Activated T-cell treated with anti-CD3 and anti-CD28 coated beads, Interleukin-2, amount 50 U/mL, for 24 hours (primary cell): ENCODE results near the gene VPS35.

Experiments used
- DNase-seq: peaks from one replicate; pipeline ENCODE4 v3.0.0-alpha.2; 2020
- H3K27ac Mint-ChIP-seq: 2 replicates; pipeline ENCODE4 v1.8.0; 2020; ENCODE audit warnings: mild to moderate bottlenecking, mixed read lengths
- H3K27me3 Mint-ChIP-seq: 2 replicates; pipeline ENCODE4 v1.8.0; 2020; ENCODE audit warnings: mixed read lengths
- H3K36me3 Mint-ChIP-seq: 2 replicates; pipeline ENCODE4 v1.8.0; 2020; ENCODE audit warnings: low read depth, mixed read lengths
- H3K4me1 Mint-ChIP-seq: 2 replicates; pipeline ENCODE4 v1.8.0; 2020; ENCODE audit warnings: low read depth, mixed read lengths
- H3K4me3 Mint-ChIP-seq: 2 replicates; pipeline ENCODE4 v1.8.0; 2020; ENCODE audit warnings: mild to moderate bottlenecking, moderate library complexity, mixed read lengths
- H3K9me3 Mint-ChIP-seq: 2 replicates; pipeline ENCODE4 v1.8.0; 2020; ENCODE audit warnings: mixed read lengths

VPS35 gene

DNA sequence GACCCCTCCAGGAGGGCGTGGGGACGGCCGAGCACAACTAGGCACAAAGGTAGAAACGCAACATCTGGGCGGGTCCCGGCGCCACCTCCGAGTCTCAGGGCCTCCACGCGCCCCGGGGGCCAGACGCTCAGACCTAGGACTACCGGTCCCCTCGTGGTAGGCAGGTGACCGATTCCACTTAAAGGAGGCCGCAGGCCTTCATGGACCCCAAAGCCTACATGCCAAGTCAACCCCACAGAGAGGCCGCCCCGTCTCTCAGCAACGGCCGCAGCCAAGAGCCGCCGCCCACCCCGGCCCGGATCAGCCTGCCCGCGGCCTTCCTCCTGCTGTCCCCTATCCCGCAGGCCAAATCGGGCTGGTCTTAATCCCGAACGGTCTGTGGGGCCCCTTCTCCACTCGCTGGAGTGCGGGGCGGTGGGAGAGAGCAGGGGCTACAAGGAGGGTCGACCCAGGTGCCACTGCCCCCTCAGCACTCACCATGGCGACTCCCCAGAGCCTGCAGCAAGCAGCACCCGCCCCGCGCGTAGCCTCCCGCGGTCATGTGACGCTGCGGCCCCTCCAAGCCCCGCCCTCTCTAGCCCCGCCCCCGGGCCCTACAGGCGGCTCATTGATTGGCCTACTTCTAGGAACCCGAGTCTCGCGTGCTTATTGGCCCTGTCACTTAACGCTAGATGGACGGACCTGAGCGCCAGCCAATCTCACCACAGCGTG, at the start of gene VPS35:
Gene VPS35, minus strand, starts transcription at position 525 of the 711 bp plus-strand sequence. Its CDS starts 45 bp downstream, at position 480.
- H3K27me3 Mint-ChIP-seq = no peaks in the 10 kb centered on the region
- H3K4me3 Mint-ChIP-seq = no peak within 1 kb of the TSS
- no peaks in the 10 kb centered on the region for H3K36me3 Mint-ChIP-seq
- peaks cover 59% of the 10 kb centered on the region for H3K4me1 Mint-ChIP-seq
- no peak within 1 kb of the TSS for H3K27ac Mint-ChIP-seq
- H3K9me3 Mint-ChIP-seq = no peaks in the 10 kb centered on the region
- peak; percentile 100 for DNase-seq

DNA sequence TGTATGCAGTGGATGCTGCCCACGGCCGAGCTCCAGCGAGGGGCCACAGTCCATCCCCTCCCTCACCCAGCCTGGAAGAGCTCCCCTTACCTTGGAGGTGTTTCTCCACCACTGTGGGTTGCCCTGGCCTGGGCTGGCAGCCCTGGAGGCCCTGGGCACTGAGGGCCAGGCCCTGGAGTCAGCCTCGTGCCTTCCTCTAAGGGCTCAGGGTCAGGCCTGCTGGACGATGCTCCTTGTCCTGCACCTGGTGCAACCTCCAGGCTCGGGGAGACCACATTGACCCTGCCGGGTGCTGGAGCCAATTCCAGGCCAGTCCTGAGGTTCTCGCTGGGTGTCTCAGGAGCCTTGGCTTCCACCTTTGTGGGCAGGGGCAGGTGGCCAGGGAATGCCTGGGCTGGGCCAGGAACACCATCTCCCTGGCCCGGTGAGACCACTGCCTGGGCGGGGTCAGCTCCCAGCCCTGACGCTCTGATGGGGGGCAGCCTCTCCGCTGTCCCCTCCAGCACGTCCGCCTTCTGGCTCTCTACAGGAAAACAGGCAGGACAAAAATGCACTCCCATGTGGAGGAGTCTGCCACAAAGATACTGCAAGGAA, 48.7 kb upstream of the VPS35 start:
- no peaks in the 10 kb centered on the region for H3K27me3 Mint-ChIP-seq
- H3K27ac Mint-ChIP-seq = no peak overlapping the region
- no peaks in the 10 kb centered on the region for H3K4me1 Mint-ChIP-seq
- no peak for DNase-seq
- no peaks in the 10 kb centered on the region for H3K9me3 Mint-ChIP-seq
- no peaks in the 10 kb centered on the region for H3K36me3 Mint-ChIP-seq
- no peak overlapping the region for H3K4me3 Mint-ChIP-seq

DNA sequence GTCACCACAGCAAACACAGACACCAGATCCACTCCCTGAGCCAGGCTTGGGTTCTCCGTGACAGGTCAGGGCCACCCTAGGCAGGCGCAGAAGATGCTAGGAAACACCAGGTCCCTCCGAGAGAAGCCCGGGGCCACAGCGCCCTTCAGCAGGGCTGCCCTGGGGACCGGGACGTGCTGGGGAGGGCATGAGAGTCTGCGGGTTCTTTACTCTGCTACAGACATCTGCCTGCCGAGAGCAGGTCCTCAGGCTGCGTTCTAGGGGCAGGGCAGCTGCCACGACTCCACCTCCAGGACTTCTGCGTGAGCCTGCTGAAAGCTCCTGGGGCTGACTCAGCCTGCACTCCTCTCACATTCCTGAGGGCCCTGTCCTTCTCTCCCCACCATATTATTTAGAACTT, 47.7 kb upstream of the VPS35 start:
- Mint-ChIP-seq H3K9me3 (no peaks in the 10 kb centered on the region), H3K36me3 (no peaks in the 10 kb centered on the region), H3K4me1 (no peaks in the 10 kb centered on the region), H3K27ac (no peak overlapping the region), H3K4me3 (no peak overlapping the region), H3K27me3 (no peaks in the 10 kb centered on the region)
- DNase-seq = no peak

DNA sequence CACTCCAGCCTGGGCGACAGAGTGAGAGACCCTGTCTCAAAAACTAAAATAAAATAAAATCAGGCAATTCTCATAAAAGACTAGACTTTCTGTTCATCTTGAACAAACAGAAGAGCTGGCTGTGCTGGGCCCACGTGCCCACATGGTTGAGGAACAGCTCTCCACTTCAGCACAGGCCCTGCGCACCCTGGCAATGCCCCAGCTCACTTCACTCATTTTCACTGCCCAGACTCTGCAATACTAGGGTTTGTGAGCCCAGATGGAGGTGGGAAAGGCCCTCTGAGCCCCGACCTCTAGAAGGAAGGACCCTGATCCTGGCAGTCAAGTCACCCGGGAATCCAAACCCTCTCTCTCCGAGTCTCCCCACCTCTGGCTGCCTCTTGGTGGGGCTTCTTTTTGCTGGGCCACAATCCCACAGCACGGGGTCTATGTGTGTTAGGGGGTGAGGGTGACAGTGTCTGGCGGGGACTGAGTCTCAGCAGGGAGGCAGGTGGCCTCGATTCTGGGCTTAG, 44.4 kb upstream of the VPS35 start:
- Mint-ChIP-seq H3K4me1 (no peaks in the 10 kb centered on the region), H3K9me3 (no peaks in the 10 kb centered on the region), H3K27me3 (no peaks in the 10 kb centered on the region), H3K4me3 (no peak overlapping the region), H3K36me3 (no peaks in the 10 kb centered on the region), H3K27ac (no peak overlapping the region)
- DNase-seq = no peak

DNA sequence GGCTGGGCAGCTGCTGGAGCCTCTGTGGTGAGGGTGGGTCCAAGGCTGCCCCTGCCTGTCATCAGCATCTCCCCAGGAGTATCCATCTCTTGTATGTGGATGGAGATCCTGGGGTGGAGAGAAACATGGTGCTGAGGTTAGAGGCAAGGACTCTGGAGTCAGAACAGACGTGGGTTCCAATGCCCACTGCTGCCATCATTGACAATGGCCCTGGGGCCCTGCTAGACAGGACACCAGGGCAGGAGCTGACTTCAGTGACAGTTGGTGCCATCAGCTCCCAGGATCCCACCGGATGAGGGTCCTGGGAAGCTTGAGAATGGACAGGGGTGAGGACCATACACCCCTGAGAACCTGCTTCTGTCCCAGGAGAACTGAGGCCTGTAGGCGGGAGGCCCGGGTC, 43.6 kb upstream of the VPS35 start:
- Mint-ChIP-seq H3K9me3 (no peaks in the 10 kb centered on the region), H3K36me3 (no peaks in the 10 kb centered on the region), H3K4me1 (no peaks in the 10 kb centered on the region), H3K27ac (no peak overlapping the region), H3K4me3 (no peak overlapping the region), H3K27me3 (no peaks in the 10 kb centered on the region)
- DNase-seq = no peak

DNA sequence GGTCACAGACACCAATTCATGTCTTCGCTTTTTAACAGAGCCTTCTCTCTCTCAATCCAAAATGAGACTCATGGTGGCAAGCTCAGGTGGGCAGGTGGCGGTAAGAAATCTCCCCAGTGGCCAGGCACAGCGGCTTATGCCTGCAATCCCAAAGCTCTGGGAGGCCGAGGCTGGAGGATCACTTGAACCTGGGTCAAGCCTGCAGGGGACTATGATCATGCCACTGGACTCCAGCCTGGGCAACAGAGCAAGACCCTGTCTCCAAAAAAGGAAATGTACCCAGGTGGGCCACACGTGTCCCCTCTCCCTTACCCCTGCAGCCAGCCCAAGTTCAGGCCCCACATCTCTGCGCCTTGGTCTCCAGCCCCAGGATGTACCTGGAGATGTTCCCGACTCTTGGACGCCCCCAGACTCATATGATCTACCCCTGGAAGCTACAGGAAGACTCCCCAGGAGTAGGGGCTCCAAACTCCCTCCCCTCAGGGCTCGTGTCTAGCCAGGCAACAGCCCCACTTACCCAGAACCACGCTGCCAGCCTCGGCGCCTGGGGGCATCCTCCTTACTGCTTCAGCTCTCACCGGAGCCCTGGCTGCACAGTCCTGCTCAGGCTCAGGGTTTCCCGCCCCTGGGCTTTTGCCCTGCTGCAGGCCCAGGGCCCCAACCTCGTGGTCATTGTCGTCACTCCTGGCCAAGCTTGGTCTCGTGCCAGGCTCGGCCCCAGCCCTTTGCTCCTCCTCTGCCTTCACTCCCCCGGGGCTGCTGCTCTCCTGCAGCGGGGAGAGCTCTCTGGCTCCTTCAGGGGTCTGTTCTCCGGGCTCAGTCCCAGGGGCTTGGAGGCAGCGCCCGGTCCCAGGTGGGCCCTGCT, 42.9 kb upstream of the VPS35 start:
- no peak for DNase-seq
- Mint-ChIP-seq H3K27me3 (no peaks in the 10 kb centered on the region), H3K9me3 (no peaks in the 10 kb centered on the region), H3K4me1 (no peaks in the 10 kb centered on the region), H3K27ac (no peak overlapping the region), H3K4me3 (no peak overlapping the region), H3K36me3 (no peaks in the 10 kb centered on the region)

DNA sequence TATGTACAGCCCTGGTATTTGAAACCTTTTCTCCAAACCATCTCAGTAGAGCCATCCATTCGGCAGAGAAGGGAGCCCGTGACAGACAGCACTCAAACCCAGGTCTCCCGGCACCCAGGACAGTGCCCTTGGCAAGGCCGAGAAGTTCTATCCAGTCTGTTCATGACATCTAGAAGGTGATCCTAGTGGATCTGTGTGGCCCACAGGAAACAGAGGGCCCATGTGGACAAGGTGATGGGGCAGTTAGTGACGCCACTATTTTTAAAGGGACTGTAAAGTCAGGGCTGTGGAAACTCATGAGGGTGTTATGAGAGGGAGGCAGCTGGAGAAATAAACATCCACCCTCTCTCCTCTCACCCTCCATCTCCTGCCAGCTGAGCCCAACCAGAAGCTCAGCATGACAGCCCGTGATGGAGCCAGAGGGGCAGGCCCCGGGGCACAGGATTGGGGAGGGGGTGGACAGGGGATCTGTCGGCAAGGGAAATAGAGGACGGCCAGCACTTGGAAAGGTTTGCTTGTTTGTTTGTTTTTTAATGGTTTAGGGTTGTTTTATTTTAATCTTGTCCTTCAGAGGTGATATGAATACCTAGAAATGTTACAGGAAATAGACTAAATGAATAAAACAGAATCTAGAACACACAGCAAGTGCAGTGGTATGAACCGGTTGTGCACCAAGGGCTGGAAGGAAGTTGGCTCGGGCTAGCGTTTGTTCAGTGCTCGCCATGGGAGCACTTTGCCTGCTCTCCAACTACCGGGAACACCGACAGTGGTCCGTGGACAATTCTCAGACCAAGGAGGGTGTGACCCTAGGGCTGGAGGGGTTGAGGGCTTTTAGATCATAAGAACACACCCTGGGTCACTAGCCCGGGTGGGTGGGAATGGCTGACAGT, 42.1 kb upstream of the VPS35 start:
- Mint-ChIP-seq H3K4me3 (no peak overlapping the region), H3K27me3 (no peaks in the 10 kb centered on the region), H3K9me3 (no peaks in the 10 kb centered on the region), H3K27ac (no peak overlapping the region), H3K36me3 (no peaks in the 10 kb centered on the region), H3K4me1 (no peaks in the 10 kb centered on the region)
- DNase-seq = no peak

DNA sequence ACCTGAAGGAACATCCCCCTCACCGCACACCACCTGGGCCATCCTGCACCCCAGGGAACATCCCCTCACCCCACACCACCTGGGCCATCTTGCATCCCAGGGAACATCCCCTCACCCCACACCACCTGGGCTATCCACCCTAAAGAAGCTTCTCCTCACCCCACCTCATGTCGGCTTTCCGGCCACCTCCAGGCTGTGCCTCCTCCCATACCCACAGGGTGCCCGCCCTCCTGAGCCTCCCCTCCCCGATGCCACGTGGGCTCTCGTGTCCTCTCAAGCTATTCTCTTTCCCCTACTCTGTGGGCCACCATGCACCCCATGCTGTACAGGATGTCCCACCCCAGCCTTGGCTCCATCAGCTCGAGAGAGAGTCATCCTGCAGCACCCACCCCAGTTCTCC, 41.1 kb upstream of the VPS35 start:
- Mint-ChIP-seq H3K9me3 (peaks cover 5% of the 10 kb centered on the region), H3K4me1 (no peaks in the 10 kb centered on the region), H3K27me3 (no peaks in the 10 kb centered on the region), H3K27ac (no peak overlapping the region), H3K4me3 (no peak overlapping the region), H3K36me3 (no peaks in the 10 kb centered on the region)
- no peak for DNase-seq

DNA sequence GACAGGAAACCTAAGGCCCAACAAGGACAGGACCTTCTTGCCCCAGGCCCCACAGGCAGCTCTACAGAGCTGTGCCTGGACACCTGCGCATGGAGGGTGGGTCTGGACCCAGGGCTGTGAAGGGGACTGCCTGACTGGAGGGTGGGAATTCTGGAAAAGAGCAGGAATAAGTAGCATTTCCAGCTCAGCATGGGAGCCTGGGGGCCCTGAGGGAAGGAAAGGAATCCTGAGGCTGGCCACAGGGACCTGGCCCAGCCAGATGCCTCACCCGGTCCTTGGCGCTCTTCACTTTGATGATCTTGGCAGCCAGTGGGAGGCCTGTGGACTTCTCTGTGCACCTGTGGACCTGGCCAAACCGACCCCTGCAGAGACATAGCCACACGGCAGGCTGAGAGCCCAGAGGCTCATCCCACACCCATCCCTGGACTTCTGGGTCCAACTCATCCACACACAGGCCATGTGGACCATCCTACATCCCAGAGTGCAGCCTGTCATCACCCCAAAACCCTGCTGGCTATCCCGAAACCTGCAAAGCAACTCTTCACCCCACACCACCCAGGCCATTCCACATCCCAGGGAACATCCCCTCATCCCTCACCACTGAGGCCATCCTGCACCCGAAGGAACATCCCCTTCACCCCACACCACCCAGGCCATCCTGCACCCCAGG, 40.5 kb upstream of the VPS35 start:
- Mint-ChIP-seq H3K27ac (no peak overlapping the region), H3K4me3 (no peak overlapping the region), H3K36me3 (no peaks in the 10 kb centered on the region), H3K9me3 (peaks cover 7% of the 10 kb centered on the region), H3K4me1 (no peaks in the 10 kb centered on the region), H3K27me3 (no peaks in the 10 kb centered on the region)
- DNase-seq = no peak

DNA sequence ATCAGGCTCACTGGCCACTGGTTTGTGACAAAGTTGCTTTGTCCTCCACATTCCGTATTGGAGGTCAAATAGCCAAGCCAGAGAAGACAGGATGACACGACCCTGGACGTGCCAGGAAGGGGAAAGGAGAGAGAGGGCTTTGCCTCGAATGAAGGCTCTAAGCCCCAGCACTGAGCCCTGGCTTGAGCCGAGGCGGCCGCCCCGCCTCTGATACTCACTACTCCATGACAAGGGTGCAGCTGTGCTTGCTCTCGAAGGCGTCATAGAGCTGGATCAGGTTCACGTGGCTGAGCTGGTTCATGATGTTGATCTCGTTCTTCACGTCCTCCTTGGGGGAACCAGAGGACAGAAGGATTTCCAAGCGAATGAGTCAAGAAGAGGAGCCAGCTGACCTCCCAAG, 39.8 kb upstream of the VPS35 start:
- DNase-seq = no peak
- Mint-ChIP-seq H3K27me3 (no peaks in the 10 kb centered on the region), H3K36me3 (no peaks in the 10 kb centered on the region), H3K27ac (no peak overlapping the region), H3K4me1 (no peaks in the 10 kb centered on the region), H3K9me3 (peaks cover 8% of the 10 kb centered on the region), H3K4me3 (no peak overlapping the region)

DNA sequence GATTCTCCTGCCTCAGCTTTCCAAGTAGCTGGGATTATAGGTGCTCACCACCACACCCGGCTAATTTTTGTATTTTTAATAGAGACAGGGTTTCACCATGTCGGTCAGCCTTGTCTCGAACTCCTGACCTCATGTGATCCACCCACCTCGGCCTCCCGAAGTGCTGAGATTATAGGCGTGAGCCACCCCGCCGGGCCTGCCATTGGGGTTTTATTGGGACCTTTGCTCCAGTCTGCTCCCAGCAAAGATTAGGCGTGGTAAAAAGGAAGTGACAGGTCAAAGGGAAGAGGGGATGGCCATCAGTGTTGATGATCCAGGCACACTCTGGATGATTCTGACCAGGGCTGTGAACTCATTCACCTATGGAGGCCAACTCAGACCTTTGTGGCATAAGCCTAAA, 38.7 kb upstream of the VPS35 start:
- Mint-ChIP-seq H3K4me1 (no peaks in the 10 kb centered on the region), H3K36me3 (no peaks in the 10 kb centered on the region)

DNA sequence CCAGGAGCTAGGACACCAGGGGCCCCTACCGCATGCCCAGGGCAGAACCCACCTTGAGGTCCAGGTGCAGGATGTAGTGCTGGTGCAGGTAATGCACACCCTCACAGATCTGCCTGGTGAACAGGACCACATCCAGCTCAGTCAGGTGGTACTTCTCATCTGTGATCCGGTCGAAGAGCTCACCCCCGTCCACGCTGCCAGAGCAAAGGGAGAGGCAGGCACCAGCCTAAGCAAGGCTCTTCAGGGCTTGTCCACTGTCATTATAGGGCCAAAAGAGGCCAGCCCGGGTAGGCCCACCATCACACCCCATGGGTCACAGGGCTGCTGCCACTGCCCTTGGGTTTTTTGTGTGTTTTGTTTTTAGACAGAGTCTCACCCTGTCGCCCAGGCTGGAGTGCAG, 38.2 kb upstream of the VPS35 start:
- no peaks in the 10 kb centered on the region for H3K27me3 Mint-ChIP-seq
- H3K4me3 Mint-ChIP-seq = no peak overlapping the region
- no peaks in the 10 kb centered on the region for H3K4me1 Mint-ChIP-seq
- H3K36me3 Mint-ChIP-seq = no peaks in the 10 kb centered on the region
- peaks cover 8% of the 10 kb centered on the region for H3K9me3 Mint-ChIP-seq
- no peak overlapping the region for H3K27ac Mint-ChIP-seq
- DNase-seq = no peak

More for the DNA sequence above, 38.7 kb upstream of the VPS35 start:
- H3K9me3 Mint-ChIP-seq = peaks cover 8% of the 10 kb centered on the region
- no peak for DNase-seq
- no peaks in the 10 kb centered on the region for H3K27me3 Mint-ChIP-seq
- H3K4me3 Mint-ChIP-seq = no peak overlapping the region
- no peak overlapping the region for H3K27ac Mint-ChIP-seq

DNA sequence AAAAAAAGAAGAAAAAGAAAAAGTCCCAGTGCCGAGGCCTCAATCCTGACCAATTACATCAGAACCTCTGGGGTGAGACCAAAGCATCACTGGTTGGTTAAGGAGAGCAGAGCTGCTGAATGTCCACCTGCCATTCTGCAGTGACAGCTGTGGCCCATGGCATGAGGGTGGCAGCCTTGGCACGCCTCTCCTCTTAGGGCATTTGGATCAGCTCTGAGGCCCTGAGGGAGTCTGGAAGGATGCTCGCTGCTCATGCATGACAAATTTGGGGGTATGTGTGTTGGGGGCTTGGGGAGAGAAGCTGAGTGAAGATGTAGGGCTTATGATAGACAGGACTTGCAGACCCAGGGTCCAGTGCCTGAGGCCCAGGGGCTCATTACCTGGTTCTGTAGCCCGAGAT, 32.9 kb upstream of the VPS35 start:
- Mint-ChIP-seq H3K36me3 (no peaks in the 10 kb centered on the region), H3K27ac (no peak overlapping the region), H3K27me3 (no peaks in the 10 kb centered on the region), H3K4me1 (no peaks in the 10 kb centered on the region), H3K4me3 (no peak overlapping the region), H3K9me3 (peaks cover 8% of the 10 kb centered on the region)
- no peak for DNase-seq

DNA sequence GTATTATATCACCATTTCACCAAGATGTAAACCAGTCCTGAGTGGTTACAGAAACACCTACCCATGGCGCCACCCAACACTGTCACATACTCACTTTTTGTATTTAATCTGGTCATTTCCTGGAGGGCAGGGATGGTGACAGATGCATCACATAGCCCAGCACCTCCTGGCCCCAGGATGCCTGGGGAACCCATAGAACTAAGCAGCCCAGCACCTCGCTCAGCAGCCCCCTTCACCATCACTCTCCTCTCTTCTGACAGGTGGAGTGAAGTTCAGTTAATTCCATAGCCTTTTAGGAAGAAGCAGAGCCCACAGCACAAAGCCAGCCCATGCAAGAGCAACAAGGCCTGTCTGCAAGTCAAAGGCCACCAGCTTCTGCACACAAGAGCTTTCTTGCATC, 31.6 kb upstream of the VPS35 start:
- H3K9me3 Mint-ChIP-seq = peaks cover 4% of the 10 kb centered on the region
- DNase-seq = no peak
- no peak overlapping the region for H3K27ac Mint-ChIP-seq
- no peaks in the 10 kb centered on the region for H3K4me1 Mint-ChIP-seq
- no peak overlapping the region for H3K4me3 Mint-ChIP-seq
- H3K36me3 Mint-ChIP-seq = no peaks in the 10 kb centered on the region
- no peaks in the 10 kb centered on the region for H3K27me3 Mint-ChIP-seq
